Hepatocyte (in vitro differentiated cells): ENCODE data around the gene LAP3. TPM values are rescaled to one million over a fixed set of nuclear protein-coding genes. Genes with fewer than 3 reads are reported as not detected.

Source experiments
- DNase-seq: peaks from one replicate; pipeline ENCODE4 v3.0.0-alpha.2; 2016; ENCODE audit warnings: low spot score
- H2AFZ ChIP-seq: fragments of 200-600 bp; sonication (generic); 2 replicates; pipeline ENCODE4 v1.6.0; 2016; ENCODE audit warnings: antibody characterized with exemption, mild to moderate bottlenecking
- H3K27ac ChIP-seq: fragments of 200-600 bp; sonication (generic); 2 replicates; pipeline ENCODE4 v1.5.1; 2016; ENCODE audit warnings: mild to moderate bottlenecking
- H3K27me3 ChIP-seq: fragments of 200-600 bp; sonication (generic); 2 replicates; pipeline ENCODE4 v1.6.1; 2016
- H3K36me3 ChIP-seq: fragments of 200-600 bp; sonication (generic); replicated peaks from 2 replicates; pipeline ENCODE4 v1.5.1; 2016; ENCODE audit warnings: low read depth; ENCODE audit not compliant: insufficient read depth
- H3K4me1 ChIP-seq: fragments of 200-600 bp; sonication (generic); 2 replicates; pipeline ENCODE4 v1.5.1; 2016; ENCODE audit warnings: mild to moderate bottlenecking, moderate library complexity; ENCODE audit not compliant: insufficient read depth
- H3K4me2 ChIP-seq: fragments of 200-600 bp; sonication (generic); 2 replicates; pipeline ENCODE4 v1.6.0; 2016
- H3K4me3 ChIP-seq: fragments of 200-600 bp; sonication (generic); 2 replicates; pipeline ENCODE4 v1.5.1; 2016; ENCODE audit warnings: mild to moderate bottlenecking
- H3K79me2 ChIP-seq: fragments of 200-600 bp; sonication (generic); 2 replicates; pipeline ENCODE4 v1.6.0; 2017; ENCODE audit warnings: mild to moderate bottlenecking
- H3K9me2 ChIP-seq: fragments of 200-600 bp; sonication (generic); replicated peaks from 2 replicates; pipeline ENCODE4 v1.6.0; 2017; ENCODE audit warnings: mild to moderate bottlenecking; ENCODE audit not compliant: insufficient read depth
- H3K9me3 ChIP-seq: fragments of 200-600 bp; sonication (generic); 2 replicates; pipeline ENCODE4 v1.5.1; 2016; ENCODE audit warnings: low read depth, mild to moderate bottlenecking
- H4K20me1 ChIP-seq: fragments of 200-600 bp; sonication (generic); 2 replicates; pipeline ENCODE4 v1.6.0; 2016; ENCODE audit warnings: mild to moderate bottlenecking; ENCODE audit not compliant: insufficient read depth, poor library complexity, severe bottlenecking
- EZH2 ChIP-seq: fragments of 200-600 bp; sonication (generic); IDR thresholded peaks from 2 replicates; pipeline ENCODE4 v1.6.1; 2016; ENCODE audit warnings: antibody characterized with exemption, mild to moderate bottlenecking, borderline replicate concordance
- EZH2phosphoT487 ChIP-seq: fragments of 200-600 bp; sonication (generic); IDR thresholded peaks from one replicate; pipeline ENCODE4 v1.6.1; 2018; ENCODE audit warnings: antibody characterized with exemption, mild to moderate bottlenecking, low read depth, moderate library complexity; ENCODE audit not compliant: unreplicated experiment, severe bottlenecking
- WGBS: methylation state at CpG from one replicate; pipeline ENCODE4 v1.1.6; 2016; ENCODE audit warnings: low lambda C conversion rate; ENCODE audit errors: missing lambda C conversion rate; 5-methylcytosine and 5-hydroxymethylcytosine counted together
- polyA plus RNA-seq: library from polyadenylated mRNA; unstranded; fragments of >200 nt; fragmentation: Nextera tagmentation; extraction: Ambion mirVana; gene quantifications from 2 replicates; pipeline ENCODE4 v1.2.1, GENCODE V29; 2016
- total RNA-seq: library from RNA; depleted of rRNA; stranded (reverse); fragments of >200 nt; gene quantifications from 2 replicates; pipeline ENCODE4 v1.2.3, GENCODE V29; 2014
- TF ChIP-seq, protein P1 (sequence below): fragments of 200-600 bp; sonication (generic); IDR thresholded peaks from 2 replicates; pipeline ENCODE4 v1.5.1; 2016; ENCODE audit warnings: antibody characterized with exemption, mild to moderate bottlenecking; ENCODE audit not compliant: poor library complexity

LAP3 gene
- total and polyA plus RNA-seq, 2 experiments from 2014 or later, result 53.2 to 76.4 TPM

- H4K20me1 ChIP-seq, result peaks cover under 1% of the 10 kb centered on the region
- H3K9me2 ChIP-seq, result no peaks in the 10 kb centered on the region
- TF ChIP-seq EZH2, result no peak
- TF ChIP-seq, protein P1, sequence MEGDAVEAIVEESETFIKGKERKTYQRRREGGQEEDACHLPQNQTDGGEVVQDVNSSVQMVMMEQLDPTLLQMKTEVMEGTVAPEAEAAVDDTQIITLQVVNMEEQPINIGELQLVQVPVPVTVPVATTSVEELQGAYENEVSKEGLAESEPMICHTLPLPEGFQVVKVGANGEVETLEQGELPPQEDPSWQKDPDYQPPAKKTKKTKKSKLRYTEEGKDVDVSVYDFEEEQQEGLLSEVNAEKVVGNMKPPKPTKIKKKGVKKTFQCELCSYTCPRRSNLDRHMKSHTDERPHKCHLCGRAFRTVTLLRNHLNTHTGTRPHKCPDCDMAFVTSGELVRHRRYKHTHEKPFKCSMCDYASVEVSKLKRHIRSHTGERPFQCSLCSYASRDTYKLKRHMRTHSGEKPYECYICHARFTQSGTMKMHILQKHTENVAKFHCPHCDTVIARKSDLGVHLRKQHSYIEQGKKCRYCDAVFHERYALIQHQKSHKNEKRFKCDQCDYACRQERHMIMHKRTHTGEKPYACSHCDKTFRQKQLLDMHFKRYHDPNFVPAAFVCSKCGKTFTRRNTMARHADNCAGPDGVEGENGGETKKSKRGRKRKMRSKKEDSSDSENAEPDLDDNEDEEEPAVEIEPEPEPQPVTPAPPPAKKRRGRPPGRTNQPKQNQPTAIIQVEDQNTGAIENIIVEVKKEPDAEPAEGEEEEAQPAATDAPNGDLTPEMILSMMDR, result no peak
- TF ChIP-seq EZH2phosphoT487, result no peak
- no peaks in the 10 kb centered on the region for H3K9me3 ChIP-seq
- H3K4me2 ChIP-seq, result no peak overlapping the region
- peaks cover 28% of the 10 kb centered on the region for H3K79me2 ChIP-seq
- DNase-seq, result no peak
- H3K36me3 ChIP-seq, result no peaks in the 10 kb centered on the region
- H3K27ac ChIP-seq, result no peak overlapping the region
- H2AFZ ChIP-seq, result no peak overlapping the region
- H3K27me3 ChIP-seq, result no peaks in the 10 kb centered on the region
- WGBS, result 93% methylated on average over 2 of the region's 2 CpGs
- no peak overlapping the region for H3K4me3 ChIP-seq
- no peaks in the 10 kb centered on the region for H3K4me1 ChIP-seq
These were observed 47.8 kb downstream of the LAP3 start for GRCh38 chr4:17624821-17625220.

DNA sequence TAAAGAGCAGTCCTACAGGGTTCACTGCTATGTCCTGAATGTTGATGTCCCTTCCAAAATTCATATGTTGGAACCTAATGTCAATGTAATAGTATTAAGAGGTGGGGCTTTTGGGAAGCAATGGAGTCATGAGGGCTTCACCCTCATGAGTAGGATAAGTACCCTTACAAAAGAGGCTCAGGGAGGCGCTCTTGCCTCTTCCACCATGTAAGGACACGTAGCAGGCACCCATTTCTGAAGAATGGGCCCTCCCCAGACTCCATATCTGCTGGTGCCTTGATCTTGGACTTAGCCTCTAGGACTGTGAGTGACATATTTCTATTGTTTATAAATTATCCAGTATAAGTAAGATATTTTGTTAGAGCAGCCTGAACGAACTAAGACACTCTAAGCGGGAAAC lies 53.2 kb downstream of the LAP3 start:
- no peak overlapping the region for H3K4me2 ChIP-seq
- no peaks in the 10 kb centered on the region for H4K20me1 ChIP-seq
- WGBS, result 96% methylated on average over 4 of the region's 4 CpGs
- no peaks in the 10 kb centered on the region for H3K9me3 ChIP-seq
- no peaks in the 10 kb centered on the region for H3K36me3 ChIP-seq
- H3K79me2 ChIP-seq, result peaks cover 3% of the 10 kb centered on the region
- no peaks in the 10 kb centered on the region for H3K27me3 ChIP-seq
- DNase-seq, result no peak
- no peak overlapping the region for H3K27ac ChIP-seq
- no peak overlapping the region for H3K4me3 ChIP-seq
- no peak overlapping the region for H2AFZ ChIP-seq
- H3K4me1 ChIP-seq, result no peaks in the 10 kb centered on the region
- TF ChIP-seq EZH2phosphoT487, result no peak
- no peak for TF ChIP-seq EZH2
- TF ChIP-seq, protein P1, result no peak
- no peaks in the 10 kb centered on the region for H3K9me2 ChIP-seq

DNA sequence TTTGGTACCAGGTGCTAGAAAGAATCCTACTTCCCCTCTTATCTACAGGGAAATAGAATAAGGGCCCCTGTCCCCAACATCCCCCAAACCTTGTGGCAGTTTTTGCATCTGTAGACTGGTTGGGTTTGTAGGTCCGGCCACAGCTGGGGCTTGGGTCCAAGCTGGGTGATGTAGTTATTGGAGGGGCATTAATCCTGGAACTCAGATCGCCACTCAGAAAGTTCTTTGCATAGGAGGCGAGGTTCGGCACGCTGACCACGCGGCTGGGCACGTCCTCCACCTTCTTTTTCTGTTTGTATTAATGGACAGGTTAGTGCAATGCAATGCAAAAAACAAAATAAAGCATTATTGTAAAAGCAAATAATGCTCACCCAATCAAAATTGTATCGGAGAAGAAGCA lies 56.6 kb downstream of the LAP3 start:
- Histone ChIP-seq H3K4me3 (no peak overlapping the region), H3K4me1 (no peaks in the 10 kb centered on the region), H3K27ac (no peak overlapping the region), H3K4me2 (no peak overlapping the region), H3K79me2 (no peaks in the 10 kb centered on the region), H3K36me3 (no peaks in the 10 kb centered on the region), H3K9me2 (no peaks in the 10 kb centered on the region), H3K27me3 (no peaks in the 10 kb centered on the region), H2AFZ (no peak overlapping the region), H3K9me3 (no peaks in the 10 kb centered on the region), H4K20me1 (no peaks in the 10 kb centered on the region)
- no peak for DNase-seq
- WGBS, result 98% methylated on average over 9 of the region's 9 CpGs
- TF ChIP-seq EZH2, result no peak
- TF ChIP-seq, protein P1, result no peak
- no peak for TF ChIP-seq EZH2phosphoT487

- Histone ChIP-seq H3K9me2 (no peaks in the 10 kb centered on the region), H2AFZ (no peak overlapping the region), H3K36me3 (no peaks in the 10 kb centered on the region), H3K4me2 (no peak overlapping the region), H3K9me3 (no peaks in the 10 kb centered on the region), H3K4me3 (no peak overlapping the region), H3K27ac (no peak overlapping the region), H4K20me1 (no peaks in the 10 kb centered on the region), H3K27me3 (no peaks in the 10 kb centered on the region), H3K4me1 (no peaks in the 10 kb centered on the region), H3K79me2 (no peaks in the 10 kb centered on the region)
- 97% methylated on average over 4 of the region's 4 CpGs for WGBS
- TF ChIP-seq EZH2 (no peak), EZH2phosphoT487 (no peak)
- TF ChIP-seq, protein P1, result no peak
- no peak for DNase-seq
These were observed 58.1 kb downstream of the LAP3 start for GRCh38 chr4:17635056-17635455.
